ENCODE results near the gene SNAPC5.

Gene SNAPC5

GRCh38 chr15:66459818-66460615, 37.5 kb downstream of the SNAPC5 start:
- DNase-seq (ENCODE audit: low read depth in 2 of 2) = no peak

GRCh38 chr15:66456211-66456610, 41.4 kb downstream of the SNAPC5 start:
- no peak for DNase-seq (ENCODE audit: low read depth in 2 of 2)

GRCh38 chr15:66454143-66454542, 43.4 kb downstream of the SNAPC5 start:
- DNase-seq (ENCODE audit: low read depth in 2 of 2) = no peak

DNA sequence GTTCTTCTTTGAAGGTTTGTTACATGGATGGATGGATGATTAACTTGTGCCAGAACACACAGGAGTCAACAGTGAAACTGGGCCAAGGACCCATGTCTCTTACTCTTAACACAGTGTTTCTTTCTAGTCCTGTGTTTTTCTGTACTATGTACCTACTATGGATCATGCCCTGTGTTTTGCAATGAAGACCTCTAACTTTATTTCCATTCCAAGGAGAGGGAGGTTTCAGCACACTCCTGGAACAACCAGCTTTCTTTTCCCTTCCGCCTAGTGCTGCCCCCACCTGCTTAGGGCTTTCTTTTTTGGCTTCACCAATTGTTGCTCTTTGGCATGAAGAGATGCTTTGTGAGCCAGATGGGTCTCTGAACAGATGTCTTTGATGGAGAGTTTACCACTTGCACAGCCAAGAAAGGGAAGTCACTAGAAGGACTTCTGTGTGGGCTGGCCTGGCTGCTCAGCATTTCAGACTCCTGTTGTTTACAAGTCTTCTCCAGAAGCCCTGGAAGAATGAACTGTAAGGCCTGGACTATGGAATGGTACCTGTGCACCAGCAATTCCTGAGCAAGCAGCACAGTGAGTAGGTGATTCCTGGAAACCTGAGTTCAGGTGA, 44.5 kb downstream of the SNAPC5 start:
- no peak for DNase-seq (ENCODE audit: low read depth in 2 of 2)

- DNase-seq (ENCODE audit: low read depth in 2 of 2) = no peak
These were observed 45.1 kb downstream of the SNAPC5 start for GRCh38 chr15:66452420-66452819.
